ENCODE data around the gene UMPS.
A peak's percentile ranks its signal among the peaks of the same experiment; 100 is the strongest.
"Not testable (repeated sequence)": the region's sequence is repeated elsewhere in the genome, so short reads cannot be mapped to it uniquely, and the experiment has no call there.

UMPS gene

DNA sequence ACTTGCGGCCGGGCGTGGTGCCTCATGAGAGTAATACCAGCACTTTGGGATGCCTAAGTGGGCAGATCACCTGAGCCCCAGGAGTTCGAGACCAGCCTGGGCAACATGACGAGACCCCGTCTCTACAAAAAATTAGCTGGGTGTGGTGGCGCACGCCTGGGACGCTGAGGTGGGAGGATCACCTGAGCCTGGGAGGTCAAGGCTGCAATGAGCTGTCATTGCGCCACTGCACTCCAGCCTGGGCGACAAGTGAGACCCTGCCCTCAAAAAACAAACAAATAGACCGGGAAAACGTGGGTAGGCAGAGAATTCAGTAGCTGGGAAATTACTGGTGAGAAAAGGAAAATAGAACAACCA lies 667 bp downstream of the UMPS start:
- Histone ChIP-seq H3K4me1 (ENCODE audit: control insufficient read depth, insufficient read depth, low read length) (peaks cover 8% of the 10 kb centered on the region), H3K36me3 (ENCODE audit: control insufficient read depth, insufficient read depth, low read length) (peaks cover 1% of the 10 kb centered on the region), H3K27ac (ENCODE audit: low read depth, low read length) (no peak overlapping the region), H3K4me3 (ENCODE audit: low read length) (peak overlapping the region; percentile 94), H3K27me3 (ENCODE audit: control insufficient read depth, insufficient read depth, low read length) (no peaks in the 10 kb centered on the region), H3K9ac (ENCODE audit: low read length) (peak overlapping the region; percentile 93)

DNA sequence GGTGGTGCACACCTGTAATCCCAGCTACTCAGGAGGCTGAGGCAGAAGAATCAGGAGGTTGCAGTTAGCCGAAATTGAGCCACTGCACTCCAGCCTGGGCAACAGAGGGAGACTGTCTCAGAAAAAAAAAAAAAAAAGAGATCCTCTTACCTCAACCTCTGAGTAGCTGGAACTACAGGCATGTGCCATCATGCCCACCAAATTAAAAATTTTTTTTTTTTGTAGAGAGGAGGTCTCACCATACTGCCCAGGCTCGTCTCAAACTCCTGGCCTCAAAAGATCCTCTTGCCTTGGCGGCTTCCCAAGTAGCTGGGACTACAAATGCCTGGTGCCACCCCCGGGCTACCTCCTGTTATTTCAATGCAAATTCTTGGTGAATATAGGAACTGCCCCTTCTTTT lies 1.5 kb downstream of the UMPS start:
- Histone ChIP-seq H3K36me3 (ENCODE audit: control insufficient read depth, insufficient read depth, low read length) (peaks cover 2% of the 10 kb centered on the region), H3K4me3 (ENCODE audit: low read length) (no peak overlapping the region), H3K27me3 (ENCODE audit: control insufficient read depth, insufficient read depth, low read length) (no peaks in the 10 kb centered on the region), H3K9ac (ENCODE audit: low read length) (no peak overlapping the region), H3K27ac (ENCODE audit: low read depth, low read length) (no peak overlapping the region), H3K4me1 (ENCODE audit: control insufficient read depth, insufficient read depth, low read length) (peaks cover 8% of the 10 kb centered on the region)

DNA sequence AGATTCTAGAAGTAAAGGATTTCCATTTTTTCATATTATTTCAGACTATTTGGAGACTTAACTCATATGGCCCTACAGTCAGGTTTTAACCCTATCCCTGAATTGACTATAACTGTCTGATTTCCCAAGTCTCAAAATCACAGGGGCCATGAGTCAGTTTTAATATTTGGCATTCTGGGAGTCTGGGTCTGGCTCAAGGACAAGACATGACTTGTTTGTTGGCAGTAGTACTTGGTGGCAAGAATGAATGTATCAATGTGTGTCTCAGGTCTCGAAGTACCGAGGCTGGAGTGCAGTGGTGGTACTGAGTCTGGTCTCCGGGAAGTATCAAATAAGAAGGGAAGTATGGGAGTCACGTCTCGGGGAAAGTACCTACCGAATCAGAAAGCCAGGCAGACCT lies 10.8 kb downstream of the UMPS start:
- Histone ChIP-seq H3K27ac (ENCODE audit: low read depth, low read length) (no peak overlapping the region), H3K4me3 (ENCODE audit: low read length) (no peak overlapping the region), H3K27me3 (ENCODE audit: control insufficient read depth, insufficient read depth, low read length) (no peaks in the 10 kb centered on the region), H3K4me1 (ENCODE audit: control insufficient read depth, insufficient read depth, low read length) (no peaks in the 10 kb centered on the region), H3K9ac (ENCODE audit: low read length) (no peak overlapping the region), H3K36me3 (ENCODE audit: control insufficient read depth, insufficient read depth, low read length) (peaks cover 20% of the 10 kb centered on the region)

DNA sequence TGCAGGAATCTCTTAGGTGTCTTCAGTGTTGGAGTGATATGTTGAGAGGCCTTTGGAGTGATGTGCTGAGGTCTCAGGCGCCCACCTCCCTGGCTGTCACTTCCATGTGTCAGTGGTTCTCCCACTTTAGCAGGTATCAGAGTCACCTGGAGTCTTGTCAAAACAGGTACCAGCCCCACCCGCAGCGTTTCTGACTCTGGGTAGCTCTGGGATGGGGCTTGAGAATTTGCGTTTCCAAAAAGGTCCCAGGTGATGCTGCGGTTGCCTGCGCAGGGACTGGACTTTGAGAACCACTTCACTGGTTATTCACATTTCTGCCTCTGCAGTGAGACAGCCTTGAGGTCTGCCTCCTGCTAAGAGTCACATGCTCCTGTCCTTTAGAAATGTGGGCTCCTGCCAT lies 15.5 kb downstream of the UMPS start:
- no peak overlapping the region for H3K27ac ChIP-seq (ENCODE audit: low read depth, low read length)

DNA sequence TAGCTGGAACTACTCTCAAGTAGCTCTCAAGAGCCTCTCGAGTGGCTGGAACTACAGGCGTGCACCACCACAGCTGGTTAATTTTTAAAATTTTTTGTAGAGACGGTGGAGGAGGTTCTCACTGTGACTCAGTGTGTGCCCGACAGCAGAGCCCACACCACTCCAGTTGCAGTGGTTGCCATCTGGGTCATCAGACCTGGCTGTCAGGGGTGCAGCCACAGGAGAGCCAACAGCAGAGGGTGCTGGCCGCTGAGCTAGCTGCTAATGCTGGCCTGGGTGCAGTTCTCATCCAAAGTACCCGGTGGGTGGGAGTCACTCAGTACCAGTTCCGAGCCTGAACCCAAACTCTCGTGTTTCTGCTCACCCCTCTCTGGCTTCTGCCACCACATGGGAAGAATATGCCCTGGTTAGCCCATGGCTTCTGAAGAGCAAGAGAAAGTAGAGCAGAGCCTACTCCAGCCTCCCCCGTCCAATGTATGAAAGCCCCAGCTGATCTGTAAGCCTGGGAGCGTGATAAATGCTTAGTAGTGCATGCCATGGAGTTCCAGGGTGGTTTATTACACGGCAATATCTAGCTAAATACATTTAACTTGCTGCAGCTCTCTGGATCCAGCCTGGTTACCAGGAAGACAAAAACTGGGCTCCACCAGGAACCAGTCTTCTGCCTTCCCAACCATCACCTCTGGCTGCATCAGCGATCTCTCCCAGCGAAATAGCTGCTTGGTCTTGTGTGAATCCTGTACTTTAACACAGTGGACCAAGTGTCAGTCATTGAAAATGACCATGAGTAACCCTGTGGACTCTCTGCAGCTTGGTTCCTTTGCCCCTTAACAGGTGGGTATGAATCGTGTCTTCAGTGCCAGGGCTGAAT lies 17.1 kb downstream of the UMPS start:
- no peak overlapping the region for H3K4me3 ChIP-seq (ENCODE audit: low read length)
- no peaks in the 10 kb centered on the region for H3K4me1 ChIP-seq (ENCODE audit: control insufficient read depth, insufficient read depth, low read length)
- H3K9ac ChIP-seq (ENCODE audit: low read length), result no peak overlapping the region
- H3K27ac ChIP-seq (ENCODE audit: low read depth, low read length), result no peak overlapping the region
- no peaks in the 10 kb centered on the region for H3K27me3 ChIP-seq (ENCODE audit: control insufficient read depth, insufficient read depth, low read length)
- peaks cover 4% of the 10 kb centered on the region for H3K36me3 ChIP-seq (ENCODE audit: control insufficient read depth, insufficient read depth, low read length)

More for the DNA sequence above, 15.5 kb downstream of the UMPS start:
- Histone ChIP-seq H3K4me1 (ENCODE audit: control insufficient read depth, insufficient read depth, low read length) (no peaks in the 10 kb centered on the region), H3K4me3 (ENCODE audit: low read length) (no peak overlapping the region), H3K36me3 (ENCODE audit: control insufficient read depth, insufficient read depth, low read length) (peaks cover 11% of the 10 kb centered on the region), H3K27me3 (ENCODE audit: control insufficient read depth, insufficient read depth, low read length) (no peaks in the 10 kb centered on the region), H3K9ac (ENCODE audit: low read length) (no peak overlapping the region)

DNA sequence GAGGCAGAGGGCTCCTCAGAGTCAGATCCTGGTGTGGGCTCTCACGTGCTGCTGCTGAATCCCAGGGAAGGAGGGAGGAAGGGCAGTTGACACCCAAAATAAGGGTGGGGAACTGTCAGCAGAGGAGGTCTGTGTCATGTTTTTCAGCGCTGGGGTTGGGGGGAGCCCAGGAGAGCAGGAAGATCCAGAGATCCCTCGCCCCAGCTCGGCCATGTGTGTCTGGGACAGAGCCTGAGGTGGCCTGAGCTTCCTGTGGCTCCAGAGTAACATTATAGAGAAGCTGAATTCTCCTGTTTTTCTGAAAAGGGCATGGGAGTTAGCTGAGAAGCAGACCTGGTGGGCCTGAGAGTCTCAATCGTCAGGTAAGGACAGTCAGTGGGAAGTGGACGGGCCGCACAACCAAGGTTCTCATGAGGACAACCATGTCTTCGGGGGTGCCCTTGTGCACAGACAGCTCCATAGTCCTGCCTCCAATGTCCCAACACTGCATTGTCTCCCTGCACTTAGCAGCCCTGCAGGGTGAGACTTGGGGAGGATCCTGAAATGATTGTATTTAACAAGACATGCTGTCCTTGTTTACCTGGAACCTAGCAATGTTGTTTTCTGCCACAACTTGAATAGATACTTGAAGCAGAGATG lies 18.4 kb downstream of the UMPS start:
- Histone ChIP-seq H3K9ac (ENCODE audit: low read length) (no peak overlapping the region), H3K4me1 (ENCODE audit: control insufficient read depth, insufficient read depth, low read length) (no peaks in the 10 kb centered on the region), H3K27ac (ENCODE audit: low read depth, low read length) (no peak overlapping the region), H3K4me3 (ENCODE audit: low read length) (no peak overlapping the region), H3K27me3 (ENCODE audit: control insufficient read depth, insufficient read depth, low read length) (no peaks in the 10 kb centered on the region), H3K36me3 (ENCODE audit: control insufficient read depth, insufficient read depth, low read length) (peaks cover 4% of the 10 kb centered on the region)

DNA sequence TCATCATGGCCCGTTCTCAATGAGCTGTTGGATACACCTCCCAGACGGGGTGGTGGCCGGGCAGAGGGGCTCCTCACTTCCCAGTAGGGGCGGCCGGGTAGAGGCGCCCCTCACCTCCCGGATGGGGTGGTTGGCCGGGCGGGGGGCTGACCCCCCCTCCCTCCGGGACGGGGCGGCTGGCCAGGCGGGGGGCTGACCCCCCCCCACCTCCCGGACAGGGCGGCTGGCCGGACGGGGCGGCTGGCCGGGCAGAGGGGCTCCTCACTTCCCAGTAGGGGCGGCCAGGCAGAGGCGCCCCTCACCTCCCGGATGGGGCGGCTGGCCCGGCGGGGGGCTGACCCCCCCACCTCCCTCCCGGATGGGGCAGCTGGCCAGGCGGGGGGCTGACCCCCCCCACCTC lies 19.6 kb downstream of the UMPS start:
- not testable (repeated sequence) for H3K4me1 ChIP-seq (ENCODE audit: control insufficient read depth, insufficient read depth, low read length); H3K27ac ChIP-seq (ENCODE audit: low read depth, low read length); H3K27me3 ChIP-seq (ENCODE audit: control insufficient read depth, insufficient read depth, low read length); H3K9ac ChIP-seq (ENCODE audit: low read length); H3K4me3 ChIP-seq (ENCODE audit: low read length); H3K36me3 ChIP-seq (ENCODE audit: control insufficient read depth, insufficient read depth, low read length)

DNA sequence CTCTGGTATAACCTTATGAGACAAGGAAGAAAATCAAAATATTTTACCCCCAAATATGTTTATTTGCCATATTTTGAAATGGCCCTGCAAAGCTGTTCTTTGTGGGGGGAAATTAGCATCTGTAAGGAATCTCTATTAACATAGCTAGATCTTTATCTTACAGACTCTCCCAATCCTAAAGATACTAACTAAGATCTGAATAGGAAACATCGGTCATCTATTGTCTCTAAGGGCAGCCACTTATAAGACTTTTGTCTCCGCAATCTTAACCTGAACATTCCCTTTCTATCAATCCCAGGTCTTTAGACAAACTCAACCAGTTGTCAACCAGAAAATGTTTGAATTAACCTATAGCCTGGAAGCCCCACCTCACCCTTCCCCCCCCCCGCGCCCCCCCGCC lies 21.2 kb downstream of the UMPS start:
- Histone ChIP-seq H3K27me3 (ENCODE audit: control insufficient read depth, insufficient read depth, low read length) (no peaks in the 10 kb centered on the region), H3K4me1 (ENCODE audit: control insufficient read depth, insufficient read depth, low read length) (no peaks in the 10 kb centered on the region), H3K4me3 (ENCODE audit: low read length) (no peak overlapping the region), H3K9ac (ENCODE audit: low read length) (no peak overlapping the region), H3K36me3 (ENCODE audit: control insufficient read depth, insufficient read depth, low read length) (no peaks in the 10 kb centered on the region), H3K27ac (ENCODE audit: low read depth, low read length) (no peak overlapping the region)

DNA sequence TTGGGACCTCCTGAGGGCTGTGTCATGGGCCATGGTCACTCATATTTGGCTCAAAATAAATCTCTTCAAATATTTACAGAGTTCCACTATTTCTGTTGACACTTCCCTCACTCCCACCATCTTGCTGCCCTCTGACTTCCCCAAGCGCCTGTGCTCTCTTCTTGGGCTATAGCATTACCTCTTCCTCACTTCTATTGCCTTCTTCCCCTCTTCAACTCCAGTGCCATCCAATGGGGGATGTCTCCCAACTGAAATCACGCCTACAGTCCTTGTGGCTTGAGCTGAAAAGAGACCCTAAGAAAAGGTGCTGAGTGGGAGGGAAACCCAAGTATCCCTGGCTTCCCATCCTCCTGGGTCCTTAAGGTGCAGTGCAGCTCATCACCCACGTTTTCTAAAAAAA lies 21.8 kb downstream of the UMPS start:
- no peak overlapping the region for H3K4me3 ChIP-seq (ENCODE audit: low read length)
- no peak overlapping the region for H3K27ac ChIP-seq (ENCODE audit: low read depth, low read length)
- no peaks in the 10 kb centered on the region for H3K4me1 ChIP-seq (ENCODE audit: control insufficient read depth, insufficient read depth, low read length)
- no peak overlapping the region for H3K9ac ChIP-seq (ENCODE audit: low read length)
- no peaks in the 10 kb centered on the region for H3K27me3 ChIP-seq (ENCODE audit: control insufficient read depth, insufficient read depth, low read length)
- H3K36me3 ChIP-seq (ENCODE audit: control insufficient read depth, insufficient read depth, low read length), result no peaks in the 10 kb centered on the region

DNA sequence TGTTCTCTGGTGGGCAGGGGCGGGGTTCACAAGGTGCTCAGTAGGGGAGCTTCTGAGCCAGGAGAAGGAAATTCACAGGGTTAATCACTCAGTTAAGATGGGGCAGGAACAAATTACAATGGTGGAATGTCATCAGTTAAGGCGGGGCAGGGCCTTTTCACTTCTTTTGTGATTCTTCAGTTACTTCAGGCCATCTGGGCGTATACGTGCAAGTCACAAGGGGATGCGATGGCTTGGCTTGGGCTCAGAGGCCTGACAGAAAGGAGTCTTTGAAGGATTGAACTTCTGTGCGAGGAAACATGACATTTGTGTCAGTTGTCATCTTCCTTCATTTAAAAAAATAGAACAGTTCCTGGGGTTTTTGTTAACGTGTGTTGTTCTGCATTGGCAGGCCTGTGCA lies 27.7 kb downstream of the UMPS start:
- H3K4me3 ChIP-seq (ENCODE audit: low read length); H3K36me3 ChIP-seq (ENCODE audit: control insufficient read depth, insufficient read depth, low read length); H3K27me3 ChIP-seq (ENCODE audit: control insufficient read depth, insufficient read depth, low read length); H3K9ac ChIP-seq (ENCODE audit: low read length); H3K27ac ChIP-seq (ENCODE audit: low read depth, low read length); H3K4me1 ChIP-seq (ENCODE audit: control insufficient read depth, insufficient read depth, low read length): not testable (repeated sequence)

DNA sequence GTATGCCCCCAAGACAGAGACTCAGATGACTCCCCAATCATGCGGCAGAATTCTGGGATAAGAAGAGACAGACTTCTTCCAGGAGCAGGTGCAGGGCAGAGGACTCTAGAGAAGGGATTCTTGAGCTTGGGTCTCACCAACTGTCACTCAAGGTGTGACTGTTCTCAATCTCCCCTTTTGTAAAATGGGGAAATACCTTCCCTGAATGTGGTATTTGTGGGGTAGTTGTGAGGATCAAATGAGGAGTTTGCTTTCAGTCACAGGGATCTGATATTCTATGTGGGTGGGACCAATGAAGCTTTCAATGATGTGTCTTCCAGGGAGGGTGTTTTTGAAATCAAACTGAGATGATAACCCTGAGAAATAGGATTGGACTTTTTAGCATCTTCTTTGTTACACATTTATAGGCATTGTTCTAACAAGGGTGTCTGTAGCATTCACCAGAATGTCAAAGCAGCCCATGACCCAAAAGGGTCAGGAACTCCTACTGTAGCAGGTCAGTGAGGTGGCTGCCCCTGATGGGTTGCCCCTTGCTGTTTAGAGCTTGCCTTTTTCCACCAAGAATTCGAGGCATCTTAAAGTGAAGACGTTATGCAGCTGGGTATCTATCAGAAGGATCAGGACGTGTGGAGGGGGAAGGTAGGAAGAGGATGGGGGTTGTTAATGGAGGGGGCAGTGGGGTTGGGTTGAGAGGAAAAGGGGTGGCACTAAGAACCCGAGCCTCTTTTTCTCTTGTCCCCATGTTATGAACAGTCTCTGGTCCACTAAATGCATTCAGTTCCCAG lies 28.8 kb downstream of the UMPS start:
- Histone ChIP-seq H3K27ac (ENCODE audit: low read depth, low read length) (no peak overlapping the region), H3K27me3 (ENCODE audit: control insufficient read depth, insufficient read depth, low read length) (no peaks in the 10 kb centered on the region), H3K9ac (ENCODE audit: low read length) (no peak overlapping the region), H3K4me1 (ENCODE audit: control insufficient read depth, insufficient read depth, low read length) (no peaks in the 10 kb centered on the region), H3K4me3 (ENCODE audit: low read length) (no peak overlapping the region), H3K36me3 (ENCODE audit: control insufficient read depth, insufficient read depth, low read length) (peaks cover 3% of the 10 kb centered on the region)

DNA sequence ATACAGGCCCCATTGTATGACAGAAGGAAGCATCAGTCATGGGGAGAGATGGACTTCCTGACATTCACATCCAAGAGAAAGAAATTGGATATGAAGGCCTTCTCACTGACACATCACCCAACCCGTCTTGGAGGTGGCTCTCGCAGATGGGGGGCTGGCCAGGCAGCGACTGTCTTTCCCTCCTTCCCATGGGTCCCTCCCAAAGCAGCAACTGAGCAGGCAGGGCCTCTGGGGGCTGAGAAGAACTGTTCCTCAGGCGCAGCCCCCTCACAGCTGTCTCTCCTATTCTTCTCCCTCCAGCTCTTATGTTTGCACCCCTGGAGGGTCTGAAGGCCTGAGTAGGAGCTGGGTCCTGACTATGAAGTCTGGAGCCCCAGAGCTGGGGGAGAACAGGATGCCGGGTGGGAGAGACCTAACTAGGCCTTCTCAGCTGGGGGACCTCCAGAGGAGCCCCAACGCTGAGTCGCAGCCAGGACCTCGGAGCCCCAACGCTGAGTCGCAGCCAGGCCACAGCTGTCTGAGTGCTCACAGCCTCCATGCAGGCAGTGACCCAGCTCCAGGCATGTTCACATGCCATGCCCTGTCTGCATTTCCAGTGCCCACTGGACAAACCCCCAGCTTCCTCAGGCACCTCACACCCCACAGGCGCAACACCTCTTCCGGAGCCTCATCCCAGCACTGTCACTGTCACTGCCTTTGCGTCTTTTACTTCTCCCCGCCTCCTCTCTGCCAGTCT lies 29.6 kb downstream of the UMPS start:
- no peaks in the 10 kb centered on the region for H3K4me1 ChIP-seq (ENCODE audit: control insufficient read depth, insufficient read depth, low read length)
- no peak overlapping the region for H3K27ac ChIP-seq (ENCODE audit: low read depth, low read length)
- peaks cover 6% of the 10 kb centered on the region for H3K36me3 ChIP-seq (ENCODE audit: control insufficient read depth, insufficient read depth, low read length)
- H3K27me3 ChIP-seq (ENCODE audit: control insufficient read depth, insufficient read depth, low read length), result no peaks in the 10 kb centered on the region
- no peak overlapping the region for H3K9ac ChIP-seq (ENCODE audit: low read length)
- H3K4me3 ChIP-seq (ENCODE audit: low read length), result no peak overlapping the region
